ENCODE data around the gene FADS2.

- TF ChIP-seq REST (IDR thresholded peaks at IDR 0.05; ENCODE audit: insufficient replicate concordance, low read depth) = no peak
- no peak for TF ChIP-seq CTCF (IDR thresholded peaks at IDR 0.05; ENCODE audit: insufficient read depth, low read length)
- no peak for TF ChIP-seq SPI1 (IDR thresholded peaks at IDR 0.05; ENCODE audit: borderline replicate concordance, low read depth)
Observed at GRCh38 chr11:61828379-61828628, 204 bp downstream of the FADS2 start.
